Spleen (tissue), 11 donors: ENCODE results near the gene PIP5KL1. TPM values are rescaled to one million over a fixed set of nuclear protein-coding genes. Genes with fewer than 3 reads are reported as not detected.

Experiments used
- DNase-seq: peaks from one replicate; pipeline ENCODE4 v3.0.0-alpha.2; 2020
- H3K27ac ChIP-seq, 8 donors: fragments of 200-600 bp; sonication (generic) in 7 of 8; 1 replicate in 4 of 8; 2 replicates in 4 of 8; pipeline versions ENCODE4 v1.5.0 to v1.8.0; 2016 to 2021; ENCODE audit warnings: inconsistent platforms in 4 of 8, mild to moderate bottlenecking in 4 of 8, moderate library complexity in 1 of 8
- H3K27me3 ChIP-seq, 7 donors: fragments of 200-600 bp; sonication (generic) in 6 of 7; replicated peaks in 1 of 7; 1 replicate in 4 of 7; 2 replicates in 3 of 7; pipeline versions ENCODE4 v1.5.0 to v1.8.0; 2016 to 2021; ENCODE audit warnings: inconsistent platforms in 3 of 7, mild to moderate bottlenecking in 1 of 7
- H3K36me3 ChIP-seq, 6 donors: fragments of 200-600 bp; sonication (generic) in 5 of 6; 1 replicate in 4 of 6; 2 replicates in 2 of 6; pipeline versions ENCODE4 v1.5.0 to v1.8.0; 2016 to 2021; ENCODE audit warnings: inconsistent platforms in 2 of 6
- H3K4me1 ChIP-seq, 6 donors: fragments of 200-600 bp; sonication (generic) in 5 of 6; 1 replicate in 3 of 6; 2 replicates in 3 of 6; pipeline versions ENCODE4 v1.5.0 to v1.8.0; 2016 to 2021; ENCODE audit warnings: inconsistent platforms in 3 of 6
- H3K4me3 ChIP-seq, 8 donors: fragments of 200-600 bp; sonication (generic) in 7 of 8; 1 replicate in 4 of 8; 2 replicates in 4 of 8; pipeline versions ENCODE4 v1.5.0 to v1.8.0; 2016 to 2021; ENCODE audit warnings: inconsistent platforms in 4 of 8, mild to moderate bottlenecking in 4 of 8, moderate library complexity in 2 of 8
- H3K9me3 ChIP-seq, 8 donors: fragments of 200-600 bp; sonication (generic) in 7 of 8; 1 replicate in 4 of 8; 2 replicates in 4 of 8; pipeline versions ENCODE4 v1.5.0 to v1.8.0; 2016 to 2021; ENCODE audit warnings: inconsistent platforms in 4 of 8
- CTCF ChIP-seq, 11 experiments: fragments of 200-600 bp in 7 of 11; fragments of 450-650 bp in 4 of 11; sonication (generic) in 4 of 11; IDR thresholded peaks in 8 of 11; conservative IDR thresholded peaks in 3 of 11; 1 replicate in 7 of 11; 2 replicates in 4 of 11; pipeline versions ENCODE4 v1.4.0 to v1.8.0; 2016 to 2021; ENCODE audit warnings: antibody characterized with exemption in 11 of 11, inconsistent platforms in 4 of 11, mild to moderate bottlenecking in 1 of 11
- POLR2A ChIP-seq, 3 donors: fragments of 450-650 bp; IDR thresholded peaks; one replicate each; pipeline ENCODE4 v1.5.1; 2017; ENCODE audit warnings: antibody characterized with exemption in 3 of 3, mild to moderate bottlenecking in 1 of 3
- POLR2AphosphoS5 ChIP-seq, 3 donors: sonication (generic); formaldehyde crosslinking; IDR thresholded peaks; one replicate each; pipeline ENCODE4 v1.5.1; 2017; ENCODE audit warnings: antibody characterized with exemption in 3 of 3
- WGBS, 5 donors: extraction: QIAGEN DNeasy Blood & Tissue Kit in 3 of 5; methylation state at CpG; one replicate each; pipeline versions ENCODE4 v1.1.5 to v1.1.7; 2013 to 2018; 5-methylcytosine and 5-hydroxymethylcytosine counted together
- intact Hi-C: fragments of 100-400 bp; cut with DNase I; formaldehyde crosslinking; loops from one replicate; pipeline ENCODE4 v1.15.0; 2023; ENCODE audit warnings: low total_unique reads
- polyA plus RNA-seq, 3 donors: library from polyadenylated mRNA; stranded (reverse); fragments of 200-250 nt; gene quantifications; one replicate each; pipeline ENCODE4 v1.2.1, GENCODE V29; 2013
- total RNA-seq, 7 donors: library from RNA; depleted of rRNA in 3 of 7; stranded (reverse); fragments of >200 nt in 3 of 7; fragmentation: NEBNext Ultra II Directional in 4 of 7; extraction: Animal tissue kit (Norgen Biotek cat#: 25700) in 4 of 7; gene quantifications; one replicate each; pipeline versions ENCODE4 v1.1.0 to v1.2.1, GENCODE V29; 2016 to 2021
- donor health status: healthy with polysubstance abuse.
- donor health status: DM: no; HTN: no; CAD: no; lungs with moderate emphysema.
- donor health status: DM: no; HTN: no; CAD: no.
- donor health status: Bipolar disorder and iron deficiency.
- donor health status: healthy.
- donor health status: DM: no; HTN: no; CAD: no.
- donor health status: DM: yes; HTN: yes; CAD: no.

Gene PIP5KL1
- total and polyA plus RNA-seq, 10 donors = 0.13 to 3.6 (median 0.68) TPM; not detected in 2

DNA sequence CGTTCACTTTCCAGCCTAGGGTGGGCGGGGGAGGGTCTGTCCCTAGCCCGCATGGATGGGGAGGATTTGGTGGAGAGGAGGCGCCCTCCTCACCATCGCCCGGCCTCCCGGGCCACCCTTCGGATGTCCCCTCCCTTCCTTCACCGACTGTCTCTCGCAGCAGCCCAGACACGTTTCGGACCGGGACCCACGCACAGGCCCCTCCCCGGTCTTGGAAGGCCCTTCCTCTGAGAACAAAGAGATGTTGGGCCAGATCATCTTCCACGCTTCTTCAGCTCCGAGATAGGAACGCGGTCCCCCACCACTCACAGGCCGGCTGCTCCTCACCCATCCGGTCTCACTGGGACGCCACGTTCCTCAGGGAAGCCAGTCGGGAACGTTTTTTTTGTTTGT, 7.7 kb upstream of the PIP5KL1 start:
- no peaks in the 10 kb centered on the region for H3K9me3 ChIP-seq
- H3K27ac ChIP-seq = peak overlapping the region in 7 of 8 donors; percentile 16 to 90 (median 80)
- no peak for TF ChIP-seq POLR2A (IDR thresholded peaks at IDR 0.05)
- peak in 1 of 3 donors; percentile 7 for TF ChIP-seq POLR2AphosphoS5 (IDR thresholded peaks at IDR 0.05)
- TF ChIP-seq CTCF (IDR thresholded peaks at IDR 0.05 in 8 of 11, conservative IDR thresholded peaks at IDR 0.05 in 3 of 11) = no peak
- no peaks in the 10 kb centered on the region for H3K27me3 ChIP-seq
- H3K4me3 ChIP-seq = peak overlapping the region in 4 of 8 donors; percentile 65 to 92 (median 74)
- WGBS, 5 donors = 51 to 67% (median 58%) methylated on average over 25 of the region's 25 CpGs
- H3K36me3 ChIP-seq = peaks cover 0 to 61% (median 13%) of the 10 kb centered on the region in 6 donors
- peak; percentile 84 for DNase-seq
- peaks cover 19 to 72% (median 47%) of the 10 kb centered on the region in 6 donors for H3K4me1 ChIP-seq
- intact Hi-C loops = no loop called here

- Histone ChIP-seq H3K27me3 (no peaks in the 10 kb centered on the region), H3K4me3 (peak within 1 kb of the TSS; percentile 61 to 92 (median 68)), H3K9me3 (no peaks in the 10 kb centered on the region), H3K4me1 (peaks cover 19 to 66% (median 42%) of the 10 kb centered on the region in 6 donors), H3K27ac (peak within 1 kb of the TSS; percentile 16 to 90 (median 75)), H3K36me3 (peaks cover 0 to 55% (median 10%) of the 10 kb centered on the region in 6 donors)
- WGBS, 5 donors = 5 to 8% (median 7%) methylated on average over 43 to 60 of the region's 60 CpGs
- intact Hi-C loops = no loop called here
- TF ChIP-seq CTCF (IDR thresholded peaks at IDR 0.05 in 8 of 11, conservative IDR thresholded peaks at IDR 0.05 in 3 of 11) (peak in 1 of 11 experiments; percentile 24), POLR2AphosphoS5 (IDR thresholded peaks at IDR 0.05) (peak; percentile 96 to 98 (median 98)), POLR2A (IDR thresholded peaks at IDR 0.05) (peak in 1 of 3 donors; percentile 39)
- peak; percentile 97 for DNase-seq
Measured at GRCh38 chr9:127937388-127938297, 7.1 kb upstream of the PIP5KL1 start, which contains the start of gene DPM2. Gene DPM2, minus strand, starts transcription at chr9:127937854. Its CDS starts 34 bp downstream, at chr9:127937820.

DNA sequence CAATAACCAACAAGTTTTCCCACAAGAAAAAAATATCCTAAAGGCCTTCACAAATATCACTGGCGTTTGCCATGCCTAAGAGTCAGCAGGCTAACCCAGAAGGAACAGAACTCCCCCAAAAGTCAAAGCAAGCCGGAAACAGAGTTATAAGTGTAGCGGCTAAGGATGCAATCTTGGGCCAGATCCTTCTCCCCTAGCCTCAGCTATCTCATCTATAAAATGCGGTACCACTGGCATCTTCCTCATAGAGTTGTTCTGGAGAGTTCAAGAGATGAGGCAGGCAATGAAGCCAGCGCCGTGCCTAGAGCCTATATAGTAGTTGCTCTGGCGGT, 6.4 kb upstream of the PIP5KL1 start:
- Histone ChIP-seq H3K27me3 (no peaks in the 10 kb centered on the region), H3K36me3 (peaks cover 0 to 48% (median 5%) of the 10 kb centered on the region in 6 donors), H3K27ac (peak overlapping the region; percentile 16 to 90 (median 75)), H3K4me1 (peaks cover 19 to 64% (median 40%) of the 10 kb centered on the region in 6 donors), H3K4me3 (peak overlapping the region; percentile 61 to 92 (median 68)), H3K9me3 (no peaks in the 10 kb centered on the region)
- TF ChIP-seq POLR2AphosphoS5 (IDR thresholded peaks at IDR 0.05) (no peak), POLR2A (IDR thresholded peaks at IDR 0.05) (no peak)
- DNase-seq = no peak
- WGBS, 5 donors = 10 to 16% (median 12%) methylated on average over 7 of the region's 7 CpGs
- intact Hi-C loops = no loop called here

GRCh38 chr9:127936347-127936852, 5.8 kb upstream of the PIP5KL1 start:
- Histone ChIP-seq H3K9me3 (no peaks in the 10 kb centered on the region), H3K4me3 (peak overlapping the region in 6 of 8 donors; percentile 61 to 92 (median 65)), H3K27me3 (peaks cover 0 to 2% (median 0%) of the 10 kb centered on the region in 7 donors), H3K27ac (peak overlapping the region in 1 of 8 donors; percentile 84), H3K36me3 (peaks cover 0 to 42% (median under 1%) of the 10 kb centered on the region in 6 donors), H3K4me1 (peaks cover 20 to 64% (median 43%) of the 10 kb centered on the region in 6 donors)
- WGBS, 5 donors = 68 to 80% (median 69%) methylated on average over 13 to 14 of the region's 14 CpGs
- DNase-seq = no peak
- TF ChIP-seq POLR2A (IDR thresholded peaks at IDR 0.05) = no peak
- no peak for TF ChIP-seq POLR2AphosphoS5 (IDR thresholded peaks at IDR 0.05)
- TF ChIP-seq CTCF (IDR thresholded peaks at IDR 0.05 in 8 of 11, conservative IDR thresholded peaks at IDR 0.05 in 3 of 11) = no peak
- intact Hi-C loops = no loop called here
